ENCODE measurements around the gene UBC.

DNA sequence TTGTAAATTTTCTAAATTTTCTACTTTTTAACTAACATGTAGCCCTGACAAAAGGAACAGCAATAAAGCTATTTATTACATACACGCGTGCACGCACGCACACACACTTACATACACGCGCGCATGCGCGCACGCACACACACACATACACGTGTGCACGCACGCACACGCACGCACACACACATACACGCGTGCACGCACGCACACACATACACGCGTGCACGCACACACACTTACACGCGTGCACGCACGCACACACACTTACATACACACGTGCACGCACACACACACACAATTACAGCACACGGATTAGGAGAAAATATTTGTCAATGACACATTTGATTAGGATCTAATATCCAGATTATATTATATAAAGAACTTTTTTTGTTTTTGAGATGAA lies 46.6 kb upstream of the UBC start:
- TF ChIP-seq, protein P1, sequence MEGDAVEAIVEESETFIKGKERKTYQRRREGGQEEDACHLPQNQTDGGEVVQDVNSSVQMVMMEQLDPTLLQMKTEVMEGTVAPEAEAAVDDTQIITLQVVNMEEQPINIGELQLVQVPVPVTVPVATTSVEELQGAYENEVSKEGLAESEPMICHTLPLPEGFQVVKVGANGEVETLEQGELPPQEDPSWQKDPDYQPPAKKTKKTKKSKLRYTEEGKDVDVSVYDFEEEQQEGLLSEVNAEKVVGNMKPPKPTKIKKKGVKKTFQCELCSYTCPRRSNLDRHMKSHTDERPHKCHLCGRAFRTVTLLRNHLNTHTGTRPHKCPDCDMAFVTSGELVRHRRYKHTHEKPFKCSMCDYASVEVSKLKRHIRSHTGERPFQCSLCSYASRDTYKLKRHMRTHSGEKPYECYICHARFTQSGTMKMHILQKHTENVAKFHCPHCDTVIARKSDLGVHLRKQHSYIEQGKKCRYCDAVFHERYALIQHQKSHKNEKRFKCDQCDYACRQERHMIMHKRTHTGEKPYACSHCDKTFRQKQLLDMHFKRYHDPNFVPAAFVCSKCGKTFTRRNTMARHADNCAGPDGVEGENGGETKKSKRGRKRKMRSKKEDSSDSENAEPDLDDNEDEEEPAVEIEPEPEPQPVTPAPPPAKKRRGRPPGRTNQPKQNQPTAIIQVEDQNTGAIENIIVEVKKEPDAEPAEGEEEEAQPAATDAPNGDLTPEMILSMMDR (IDR thresholded peaks at IDR 0.05; ENCODE audit: low read depth, low read length, poor library complexity, severe bottlenecking) = no peak
- no peak for TF ChIP-seq EZH2phosphoT487 (IDR thresholded peaks at IDR 0.05; ENCODE audit: borderline replicate concordance, low read length)
